ENCODE data around the gene MYO18A.
A peak's percentile ranks its signal among the peaks of the same experiment; 100 is the strongest.

The MYO18A gene

GRCh38 chr17:29086628-29087332 is 93.4 kb downstream of the MYO18A start:
- no peak for DNase-seq (ENCODE audit: low read depth)
- no peak overlapping the region for H3K4me3 ChIP-seq (ENCODE audit: low read depth, low read length)
- TF ChIP-seq CTCF (IDR thresholded peaks at IDR 0.05; ENCODE audit: control insufficient read depth, extremely low read depth, insufficient read depth): no peak

GRCh38 chr17:29085223-29085622 is 95.0 kb downstream of the MYO18A start:
- no peak for TF ChIP-seq CTCF (IDR thresholded peaks at IDR 0.05; ENCODE audit: control insufficient read depth, extremely low read depth, insufficient read depth)
- no peak overlapping the region for H3K4me3 ChIP-seq (ENCODE audit: low read depth, low read length)
- no peak for DNase-seq (ENCODE audit: low read depth)

DNA sequence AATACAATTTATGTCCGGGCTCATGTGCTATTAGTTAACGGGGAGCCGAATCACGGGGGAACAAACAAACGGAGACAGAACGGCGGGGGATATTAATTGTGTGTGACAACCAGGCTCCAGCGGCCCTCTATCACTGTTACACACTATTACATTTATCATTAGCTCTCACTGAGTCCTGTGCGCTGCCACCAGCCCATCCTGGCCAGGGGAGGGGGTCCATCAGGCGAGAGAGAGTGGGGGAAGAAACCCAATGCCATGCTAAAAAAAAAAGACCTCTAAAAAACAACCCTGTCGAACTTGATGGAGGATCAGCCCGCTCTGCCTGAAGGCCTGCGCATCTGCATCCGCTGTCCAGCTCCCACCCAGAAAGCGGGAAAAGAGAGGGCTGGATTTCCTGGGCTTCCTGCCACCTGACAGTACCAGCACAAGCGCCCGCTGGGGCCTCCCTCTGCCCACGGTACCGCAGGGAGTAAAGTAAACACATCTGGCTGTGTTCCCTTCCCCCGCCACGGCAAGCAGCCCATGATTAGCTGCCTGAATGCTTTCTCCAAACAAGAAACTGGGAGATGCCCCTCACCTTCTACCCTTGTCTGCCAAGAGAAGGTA is 95.6 kb downstream of the MYO18A start:
- TF ChIP-seq CTCF (IDR thresholded peaks at IDR 0.05; ENCODE audit: control insufficient read depth, extremely low read depth, insufficient read depth): no peak
- peak; percentile 10 for DNase-seq (ENCODE audit: low read depth)
- no peak overlapping the region for H3K4me3 ChIP-seq (ENCODE audit: low read depth, low read length)

- no peak for TF ChIP-seq CTCF (IDR thresholded peaks at IDR 0.05; ENCODE audit: control insufficient read depth, extremely low read depth, insufficient read depth)
- no peak for DNase-seq (ENCODE audit: low read depth)
- H3K4me3 ChIP-seq (ENCODE audit: low read depth, low read length): no peak overlapping the region
These were observed 99.2 kb downstream of the MYO18A start for GRCh38 chr17:29080965-29081364.

- H3K4me3 ChIP-seq (ENCODE audit: low read depth, low read length): no peak overlapping the region
- DNase-seq (ENCODE audit: low read depth): no peak
These were observed 99.9 kb downstream of the MYO18A start for GRCh38 chr17:29080323-29080722.

GRCh38 chr17:29079887-29080286 is 100.3 kb downstream of the MYO18A start:
- no peak for TF ChIP-seq CTCF (IDR thresholded peaks at IDR 0.05; ENCODE audit: control insufficient read depth, extremely low read depth, insufficient read depth)
- H3K4me3 ChIP-seq (ENCODE audit: low read depth, low read length): no peak overlapping the region
- DNase-seq (ENCODE audit: low read depth): no peak

More at GRCh38 chr17:29080323-29080722, 99.9 kb downstream of the MYO18A start:
- TF ChIP-seq CTCF (IDR thresholded peaks at IDR 0.05; ENCODE audit: control insufficient read depth, extremely low read depth, insufficient read depth): no peak

All from LNCaP clone FGC (cell line).